Transverse colon (tissue), 4 donors: ENCODE data around the gene STAC2. TPM values are rescaled to one million over a fixed set of nuclear protein-coding genes. Genes with fewer than 3 reads are reported as not detected.

Experiments
- DNase-seq: peaks from one replicate; pipeline ENCODE4 v3.0.0-alpha.2; 2019
- H3K27ac ChIP-seq, 4 donors: fragments of 200-600 bp; sonication (generic); 2 replicates each; pipeline ENCODE4 v1.5.1; 2016 to 2018; ENCODE audit warnings: inconsistent platforms in 4 of 4
- H3K27me3 ChIP-seq: fragments of 200-600 bp; sonication (generic); 2 replicates; pipeline ENCODE4 v1.5.1; 2017; ENCODE audit warnings: inconsistent platforms
- H3K36me3 ChIP-seq, 4 donors: fragments of 200-600 bp; sonication (generic); 2 replicates each; pipeline ENCODE4 v1.5.1; 2017 to 2019; ENCODE audit warnings: inconsistent platforms in 4 of 4
- H3K4me1 ChIP-seq, 4 donors: fragments of 200-600 bp; sonication (generic); 2 replicates each; pipeline ENCODE4 v1.5.1; 2017 to 2020; ENCODE audit warnings: inconsistent platforms in 4 of 4
- H3K4me3 ChIP-seq, 4 donors: fragments of 200-600 bp; sonication (generic); 1 replicate in 1 of 4; 2 replicates in 3 of 4; pipeline versions ENCODE4 v1.5.1 to v1.6.1; 2017 to 2019; ENCODE audit warnings: inconsistent platforms in 4 of 4
- H3K9me3 ChIP-seq, 2 donors: fragments of 200-600 bp; sonication (generic); 2 replicates each; pipeline ENCODE4 v1.5.1; 2017 to 2019; ENCODE audit warnings: inconsistent platforms in 2 of 2
- EP300 ChIP-seq: sonication (generic); formaldehyde crosslinking; IDR thresholded peaks from one replicate; pipeline ENCODE4 v1.6.1; 2017; ENCODE audit warnings: antibody characterized with exemption, low read depth
- POLR2A ChIP-seq: fragments of 450-650 bp; IDR thresholded peaks from one replicate; pipeline ENCODE4 v1.6.1; 2016; ENCODE audit warnings: antibody characterized with exemption, mild to moderate bottlenecking, moderate library complexity
- POLR2AphosphoS5 ChIP-seq, 3 donors: sonication (generic); formaldehyde crosslinking; IDR thresholded peaks; one replicate each; pipeline ENCODE4 v1.6.1; 2016; ENCODE audit warnings: antibody characterized with exemption in 3 of 3
- WGBS, 2 donors: methylation state at CpG; one replicate each; pipeline ENCODE4 v1.1.5; 2018; ENCODE audit warnings: low coverage in 1 of 2; 5-methylcytosine and 5-hydroxymethylcytosine counted together
- in situ Hi-C, 4 donors: fragments of 200-750 bp; cut with MboI; loops; one replicate each; pipeline versions ENCODE4 v1.15.0 to v1.15.1; 2017; ENCODE audit warnings: low sequenced_read_pairs in 3 of 4, low pct_ligation_motif_present in 1 of 4, low pct_unique_long_range_greater_than_20kb in 1 of 4
- intact Hi-C: fragments of 100-400 bp; cut with DNase I; formaldehyde crosslinking; loops from one replicate; pipeline ENCODE4 v1.15.1; 2023; ENCODE audit warnings: low total_unique reads
- total RNA-seq, 4 donors: library from RNA; depleted of rRNA; stranded (reverse); fragments of >200 nt; gene quantifications; one replicate each; pipeline ENCODE4 v1.1.0, GENCODE V29; 2016
- TF ChIP-seq, protein P1 (sequence below), 5 experiments: fragments of 200-600 bp in 3 of 5; fragments of 450-650 bp in 2 of 5; sonication (generic) in 3 of 5; IDR thresholded peaks; 1 replicate in 2 of 5; 2 replicates in 3 of 5; pipeline ENCODE4 v1.5.1; 2016 to 2017; ENCODE audit warnings: antibody characterized with exemption in 5 of 5, inconsistent platforms in 3 of 5, mild to moderate bottlenecking in 2 of 5, moderate library complexity in 1 of 5

Gene STAC2
- total RNA-seq, 4 donors from 2014 or later, result not detected

DNA sequence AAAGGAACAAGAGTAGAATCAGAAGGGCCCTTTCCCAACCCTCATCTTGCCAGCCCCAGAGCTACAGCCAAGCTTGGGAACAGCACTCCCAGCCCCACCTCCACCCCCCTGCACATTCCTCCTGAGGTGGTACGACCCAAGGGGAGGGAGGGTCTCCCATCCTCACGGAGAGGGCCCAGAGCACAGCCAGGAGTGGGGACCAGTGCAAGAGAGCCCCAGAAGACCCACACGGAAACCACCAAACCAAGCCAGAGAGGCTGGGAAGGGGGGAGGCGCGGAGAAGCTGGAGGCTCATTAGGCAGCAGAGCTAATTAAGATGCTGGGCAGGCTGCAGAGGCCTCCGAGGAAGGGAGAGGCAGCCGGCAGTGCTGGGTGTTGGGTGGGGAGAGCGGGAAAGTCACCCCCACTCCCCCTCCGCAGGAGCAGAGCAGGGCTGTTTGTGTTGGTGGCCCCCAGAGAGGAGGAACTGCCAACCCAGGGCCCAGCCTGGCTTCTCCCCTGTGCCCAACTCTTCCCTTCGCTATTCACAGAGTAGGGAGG lies 30.7 kb downstream of the STAC2 start:
- H3K27ac ChIP-seq, result peak overlapping the region in 3 of 4 donors; percentile 10 to 98 (median 17)
- peaks cover 11 to 41% (median 26%) of the 10 kb centered on the region in 4 donors for H3K4me1 ChIP-seq
- TF ChIP-seq POLR2AphosphoS5 (IDR thresholded peaks at IDR 0.05) (no peak), EP300 (no peak), POLR2A (no peak)
- TF ChIP-seq, protein P1, sequence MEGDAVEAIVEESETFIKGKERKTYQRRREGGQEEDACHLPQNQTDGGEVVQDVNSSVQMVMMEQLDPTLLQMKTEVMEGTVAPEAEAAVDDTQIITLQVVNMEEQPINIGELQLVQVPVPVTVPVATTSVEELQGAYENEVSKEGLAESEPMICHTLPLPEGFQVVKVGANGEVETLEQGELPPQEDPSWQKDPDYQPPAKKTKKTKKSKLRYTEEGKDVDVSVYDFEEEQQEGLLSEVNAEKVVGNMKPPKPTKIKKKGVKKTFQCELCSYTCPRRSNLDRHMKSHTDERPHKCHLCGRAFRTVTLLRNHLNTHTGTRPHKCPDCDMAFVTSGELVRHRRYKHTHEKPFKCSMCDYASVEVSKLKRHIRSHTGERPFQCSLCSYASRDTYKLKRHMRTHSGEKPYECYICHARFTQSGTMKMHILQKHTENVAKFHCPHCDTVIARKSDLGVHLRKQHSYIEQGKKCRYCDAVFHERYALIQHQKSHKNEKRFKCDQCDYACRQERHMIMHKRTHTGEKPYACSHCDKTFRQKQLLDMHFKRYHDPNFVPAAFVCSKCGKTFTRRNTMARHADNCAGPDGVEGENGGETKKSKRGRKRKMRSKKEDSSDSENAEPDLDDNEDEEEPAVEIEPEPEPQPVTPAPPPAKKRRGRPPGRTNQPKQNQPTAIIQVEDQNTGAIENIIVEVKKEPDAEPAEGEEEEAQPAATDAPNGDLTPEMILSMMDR (IDR thresholded peaks at IDR 0.05), result no peak
- intact Hi-C loops (no loop called here), in situ Hi-C loops (no loop called here)
- no peak for DNase-seq
- H3K9me3 ChIP-seq, result no peaks in the 10 kb centered on the region
- no peaks in the 10 kb centered on the region for H3K27me3 ChIP-seq
- H3K4me3 ChIP-seq, result no peak overlapping the region
- H3K36me3 ChIP-seq, result no peaks in the 10 kb centered on the region
- 77% methylated on average over 8 of the region's 10 CpGs; no CpG with 5 or more reads in 1 of the 2 donors for WGBS, 2 donors

DNA sequence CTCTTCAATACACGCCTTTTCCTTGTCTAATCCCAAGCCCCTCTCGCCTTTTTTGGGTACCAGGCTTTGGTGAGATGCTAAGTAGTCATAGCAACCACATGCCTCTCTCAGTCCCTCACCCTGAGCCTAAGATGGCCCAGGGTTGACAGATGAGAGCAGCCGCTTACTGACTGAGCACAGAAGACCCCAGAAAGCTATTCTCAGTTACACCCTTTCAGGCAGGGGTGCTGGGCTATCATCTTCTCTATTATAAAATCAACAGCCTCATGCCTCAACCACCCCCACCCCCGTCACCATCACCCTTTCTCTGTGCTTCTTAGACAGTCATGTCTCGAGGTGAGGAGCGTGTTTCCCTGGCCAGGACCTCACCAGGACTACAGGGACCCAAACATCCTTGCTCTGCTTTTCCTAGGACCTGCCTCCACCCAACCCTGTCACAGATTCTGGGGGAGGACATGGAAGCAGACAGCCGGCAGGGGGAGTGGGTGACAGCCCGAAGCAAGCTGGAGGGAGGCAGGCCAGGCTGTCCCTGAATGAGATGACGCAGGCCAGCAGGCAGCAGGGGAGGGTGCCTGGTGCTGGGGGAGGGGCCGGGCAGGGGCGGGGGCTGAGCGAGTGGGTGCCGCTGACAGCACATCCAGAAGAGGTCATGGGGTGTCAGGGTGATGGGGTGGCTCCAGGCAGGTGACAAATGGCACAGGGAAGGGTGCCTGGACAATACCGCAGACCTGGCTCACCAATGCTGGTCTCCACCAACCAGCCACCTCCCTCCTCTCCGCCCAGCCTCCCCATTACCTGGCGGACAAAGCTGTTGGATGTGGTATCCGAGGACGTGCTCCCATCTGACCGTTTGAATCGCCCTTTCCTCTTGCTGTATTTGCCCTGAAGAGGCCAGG lies 31.4 kb downstream of the STAC2 start:
- TF ChIP-seq, protein P1 (IDR thresholded peaks at IDR 0.05), result peak in 1 of 5 experiments; percentile 14
- no peak for TF ChIP-seq POLR2AphosphoS5 (IDR thresholded peaks at IDR 0.05)
- Histone ChIP-seq H3K27ac (peak overlapping the region in 1 of 4 donors; percentile 17), H3K27me3 (no peaks in the 10 kb centered on the region), H3K36me3 (no peaks in the 10 kb centered on the region), H3K4me3 (no peak overlapping the region), H3K4me1 (peaks cover 9 to 37% (median 24%) of the 10 kb centered on the region in 4 donors), H3K9me3 (no peaks in the 10 kb centered on the region)
- in situ Hi-C loops (no loop called here), intact Hi-C loops (no loop called here)
- peak; percentile 31 for DNase-seq
- 58 to 75% methylated on average over 3 to 20 of the region's 20 CpGs for WGBS, 2 donors

DNA sequence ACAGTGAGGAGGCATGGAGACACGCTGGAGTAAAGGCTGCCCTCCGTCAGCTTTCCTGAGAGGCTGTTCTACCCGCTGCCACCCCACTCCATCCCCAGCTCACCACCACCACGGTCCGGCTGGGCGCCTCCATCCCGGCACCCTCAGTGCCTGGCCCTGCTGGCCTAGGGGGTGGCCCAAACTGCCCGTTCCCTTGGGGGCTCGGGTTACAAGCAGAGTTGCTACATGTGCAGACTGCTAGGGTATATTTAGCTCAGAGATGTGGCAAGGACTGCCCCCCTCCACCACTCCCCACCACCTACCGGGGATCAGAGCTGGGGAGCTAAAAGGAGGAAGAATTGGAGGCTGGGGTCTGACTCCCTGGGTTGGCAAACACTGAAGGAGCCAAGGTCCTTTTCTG lies 32.4 kb downstream of the STAC2 start:
- no peak overlapping the region for H3K27ac ChIP-seq
- peaks cover 5 to 32% (median 23%) of the 10 kb centered on the region in 4 donors for H3K4me1 ChIP-seq
- no peaks in the 10 kb centered on the region for H3K27me3 ChIP-seq
- intact Hi-C loops (no loop called here), in situ Hi-C loops (no loop called here)
- no peak overlapping the region for H3K4me3 ChIP-seq
- TF ChIP-seq EP300 (no peak), POLR2A (no peak), POLR2AphosphoS5 (IDR thresholded peaks at IDR 0.05) (no peak)
- TF ChIP-seq, protein P1 (IDR thresholded peaks at IDR 0.05), result no peak
- no peaks in the 10 kb centered on the region for H3K36me3 ChIP-seq
- no peak for DNase-seq
- no peaks in the 10 kb centered on the region for H3K9me3 ChIP-seq
- 86 to 100% methylated on average over 1 to 10 of the region's 10 CpGs for WGBS, 2 donors

DNA sequence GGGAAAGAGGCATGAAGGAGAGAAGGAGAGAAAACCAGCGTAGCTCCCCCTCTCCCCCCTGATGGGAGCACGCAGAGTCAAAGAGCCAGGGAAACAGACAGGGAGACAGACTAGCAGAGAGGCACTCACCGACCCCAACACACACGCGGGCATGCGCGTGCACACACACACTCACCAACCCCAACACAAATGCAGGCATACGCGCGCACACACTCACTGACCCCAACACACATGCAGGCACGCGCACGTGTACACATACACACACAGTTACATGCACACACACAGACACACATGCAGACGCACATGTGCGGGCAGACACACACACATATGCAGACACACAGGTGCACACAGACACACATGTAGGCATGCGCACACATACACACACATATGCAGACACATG lies 32.8 kb downstream of the STAC2 start:
- DNase-seq, result no peak
- Histone ChIP-seq H3K27me3 (no peaks in the 10 kb centered on the region), H3K9me3 (no peaks in the 10 kb centered on the region), H3K4me1 (peaks cover 5 to 29% (median 19%) of the 10 kb centered on the region in 4 donors), H3K4me3 (no peak overlapping the region), H3K36me3 (no peaks in the 10 kb centered on the region), H3K27ac (no peak overlapping the region)
- TF ChIP-seq, protein P1 (IDR thresholded peaks at IDR 0.05), result no peak
- TF ChIP-seq EP300 (no peak), POLR2AphosphoS5 (IDR thresholded peaks at IDR 0.05) (no peak), POLR2A (no peak)
- 96% methylated on average over 16 of the region's 16 CpGs; no CpG with 5 or more reads in 1 of the 2 donors for WGBS, 2 donors
- in situ Hi-C loops, result no loop called here
- intact Hi-C loops, result no loop called here
